ENCODE data around the gene FOXP1.

Gene FOXP1

DNA sequence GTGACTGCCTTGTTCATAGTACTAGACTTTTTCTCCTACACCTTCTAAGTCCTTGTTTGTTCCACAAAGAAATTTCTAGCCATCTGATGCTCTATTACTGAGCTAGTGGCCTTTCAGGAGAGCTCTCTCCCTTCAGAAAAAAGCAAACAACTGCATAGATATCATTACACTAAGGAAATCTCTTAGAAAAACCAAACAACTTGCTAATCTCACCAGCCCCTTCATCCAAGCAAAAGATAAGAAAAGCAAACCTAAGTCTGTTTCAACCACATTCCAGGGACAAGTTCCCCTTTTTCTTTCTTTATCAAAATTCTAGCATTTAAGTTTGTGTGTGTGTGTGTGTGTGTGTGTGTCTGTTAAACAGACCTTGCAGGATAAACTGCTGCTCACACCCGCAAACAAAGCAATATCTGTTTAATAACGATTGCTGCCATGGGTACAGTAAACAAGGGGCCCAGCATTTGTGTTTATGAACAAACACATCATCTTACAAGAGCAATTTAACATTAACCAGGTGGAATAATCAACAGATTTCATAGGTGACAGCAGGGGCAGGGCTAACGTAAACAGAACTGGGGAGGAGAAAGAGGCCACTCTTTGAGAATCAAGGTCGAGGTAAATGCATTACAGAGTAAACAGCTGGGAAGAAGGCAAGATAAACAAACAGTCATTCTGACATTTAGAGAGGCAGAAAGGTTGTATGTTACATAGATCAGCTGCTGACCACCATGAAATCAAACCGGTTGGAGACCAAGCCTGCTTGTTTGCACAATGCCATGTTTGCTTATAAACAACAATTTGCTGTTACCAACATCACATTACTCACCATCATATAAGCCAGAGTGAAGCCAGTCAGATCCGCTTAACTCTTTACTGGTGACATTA lies 375.1 kb downstream of the FOXP1 start:
- H3K36me3 Mint-ChIP-seq, result no peaks in the 10 kb centered on the region
- H3K4me3 Mint-ChIP-seq, result no peak overlapping the region
- DNase-seq (ENCODE audit: low spot score in 2 of 2) (no peak), ATAC-seq (no peak)
- H3K4me1 Mint-ChIP-seq, result peaks cover 12% of the 10 kb centered on the region
- no peaks in the 10 kb centered on the region for H3K9me3 Mint-ChIP-seq
- H3K27ac Mint-ChIP-seq, result no peak overlapping the region

GRCh38 chr3:71207632-71208031 lies 375.9 kb downstream of the FOXP1 start:
- H3K36me3 Mint-ChIP-seq, result no peaks in the 10 kb centered on the region
- DNase-seq (ENCODE audit: low spot score in 2 of 2) (no peak), ATAC-seq (no peak)
- H3K4me3 Mint-ChIP-seq, result no peak overlapping the region
- peaks cover 18% of the 10 kb centered on the region for H3K4me1 Mint-ChIP-seq
- H3K9me3 Mint-ChIP-seq, result no peaks in the 10 kb centered on the region
- no peak overlapping the region for H3K27ac Mint-ChIP-seq

DNA sequence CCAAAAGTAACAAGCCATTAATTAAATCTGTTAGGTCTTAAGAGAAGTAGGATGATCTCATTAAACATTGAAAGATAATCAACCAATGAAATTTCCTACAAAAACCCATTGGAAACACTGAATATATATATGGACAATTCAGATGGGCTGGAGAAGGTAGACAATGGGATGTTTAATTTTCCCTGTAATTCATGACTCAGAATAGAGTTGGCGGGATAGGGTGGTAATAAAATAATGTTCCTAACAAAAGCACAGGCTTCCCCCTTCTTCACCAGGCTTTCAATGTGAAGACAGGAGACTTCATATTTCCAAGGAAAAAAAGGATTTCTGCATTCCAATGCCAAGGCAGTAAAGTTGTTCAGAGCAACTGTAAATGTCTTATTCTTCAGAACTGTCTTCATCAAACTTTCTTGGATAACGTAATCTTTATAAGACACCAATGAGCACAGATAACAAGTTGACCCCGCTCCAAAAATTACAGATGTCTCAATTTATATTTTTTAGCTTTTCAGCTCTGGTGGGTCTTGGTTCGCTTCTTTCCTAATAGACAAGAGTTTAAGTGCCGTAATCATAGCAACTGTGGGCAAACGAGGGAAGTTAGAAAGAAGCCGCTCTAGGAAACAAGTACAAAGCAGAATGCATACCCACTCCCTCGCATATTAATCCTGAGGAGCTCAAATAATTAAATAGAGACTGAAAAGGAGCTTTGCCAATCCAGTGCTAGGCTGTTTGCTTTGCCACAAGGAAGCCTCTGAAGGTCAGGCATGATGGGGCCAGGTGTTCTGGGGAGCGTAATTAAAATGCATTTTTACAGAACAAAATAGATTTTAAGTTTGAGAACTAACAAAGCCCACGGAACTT lies 377.0 kb downstream of the FOXP1 start:
- DNase-seq (ENCODE audit: low spot score in 2 of 2), result no peak
- H3K4me3 Mint-ChIP-seq, result no peak overlapping the region
- ATAC-seq, result no peak
- peaks cover 18% of the 10 kb centered on the region for H3K4me1 Mint-ChIP-seq
- no peak overlapping the region for H3K27ac Mint-ChIP-seq
- no peaks in the 10 kb centered on the region for H3K36me3 Mint-ChIP-seq
- no peaks in the 10 kb centered on the region for H3K9me3 Mint-ChIP-seq

DNA sequence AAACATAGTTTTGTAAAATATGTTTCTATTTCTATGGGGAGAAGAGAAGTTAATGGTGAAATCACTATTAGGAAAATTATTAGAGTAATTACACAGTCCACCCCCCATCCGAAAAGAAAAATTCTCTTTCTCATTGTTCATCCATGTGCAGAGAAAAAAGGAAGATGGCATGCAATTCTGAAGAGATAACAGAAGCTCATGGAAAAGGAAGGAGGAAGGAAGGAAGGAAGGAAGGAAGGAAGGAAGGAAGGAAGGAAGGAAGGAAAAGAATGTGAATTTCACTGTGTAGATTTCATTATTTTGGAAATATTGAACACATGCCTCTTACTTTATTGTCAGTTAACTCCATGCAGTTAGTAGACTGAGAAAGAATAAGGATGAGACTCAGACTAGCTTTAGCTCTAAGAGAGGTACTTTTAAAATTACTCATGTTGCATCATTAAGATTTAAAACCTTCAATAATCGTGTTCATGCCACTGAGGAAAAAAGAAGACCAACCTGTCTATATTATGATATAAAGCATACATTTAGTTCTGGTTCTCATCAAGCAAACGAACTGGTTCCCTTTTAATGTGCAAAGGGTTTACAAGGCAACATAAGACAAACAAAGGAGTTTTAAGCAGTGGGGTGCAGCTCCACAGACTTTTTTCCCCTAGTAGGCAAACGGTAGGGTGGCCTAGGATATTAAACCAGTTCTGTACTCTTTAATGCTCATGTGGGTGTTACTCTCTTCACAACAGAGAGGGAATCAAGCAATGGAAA lies 379.6 kb downstream of the FOXP1 start:
- Mint-ChIP-seq H3K4me1 (peaks cover 13% of the 10 kb centered on the region), H3K9me3 (no peaks in the 10 kb centered on the region), H3K36me3 (no peaks in the 10 kb centered on the region), H3K27ac (no peak overlapping the region), H3K4me3 (no peak overlapping the region)
- DNase-seq (ENCODE audit: low spot score in 2 of 2) (no peak), ATAC-seq (no peak)

DNA sequence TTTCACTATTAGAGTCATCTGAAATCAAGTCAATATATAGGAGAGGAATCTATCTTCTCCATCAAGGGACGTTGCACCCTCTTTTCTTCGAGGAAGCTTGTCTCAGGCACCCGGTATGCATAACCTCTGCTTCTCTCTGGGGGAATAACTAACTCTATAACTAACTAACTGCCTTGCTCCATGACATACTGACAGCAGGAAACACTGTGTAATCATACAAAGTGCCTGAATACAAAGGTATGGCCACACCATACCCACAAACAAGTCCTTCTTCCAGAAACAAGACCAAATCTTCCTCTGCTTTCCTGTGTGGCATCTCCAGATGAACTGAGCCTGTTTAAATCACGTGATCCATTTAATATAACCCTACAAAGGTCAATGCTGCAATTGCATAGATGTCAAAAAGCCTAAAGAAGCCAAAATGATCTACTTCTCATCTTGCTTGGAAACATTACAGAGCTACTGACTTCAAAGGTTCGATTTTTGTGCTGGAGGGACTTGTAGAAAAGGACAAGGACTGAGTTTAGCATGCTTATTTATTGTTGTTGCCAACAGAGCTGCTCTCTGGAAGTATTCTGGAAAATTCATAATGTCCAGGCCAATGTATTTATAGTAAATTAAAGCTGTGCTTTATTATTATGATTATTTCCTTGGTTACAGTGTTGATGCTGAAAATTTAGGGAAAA lies 380.5 kb downstream of the FOXP1 start:
- DNase-seq (ENCODE audit: low spot score in 2 of 2) (no peak), ATAC-seq (no peak)
- H3K27ac Mint-ChIP-seq, result no peak overlapping the region
- H3K4me1 Mint-ChIP-seq, result peaks cover 13% of the 10 kb centered on the region
- no peak overlapping the region for H3K4me3 Mint-ChIP-seq
- no peaks in the 10 kb centered on the region for H3K36me3 Mint-ChIP-seq
- no peaks in the 10 kb centered on the region for H3K9me3 Mint-ChIP-seq

DNA sequence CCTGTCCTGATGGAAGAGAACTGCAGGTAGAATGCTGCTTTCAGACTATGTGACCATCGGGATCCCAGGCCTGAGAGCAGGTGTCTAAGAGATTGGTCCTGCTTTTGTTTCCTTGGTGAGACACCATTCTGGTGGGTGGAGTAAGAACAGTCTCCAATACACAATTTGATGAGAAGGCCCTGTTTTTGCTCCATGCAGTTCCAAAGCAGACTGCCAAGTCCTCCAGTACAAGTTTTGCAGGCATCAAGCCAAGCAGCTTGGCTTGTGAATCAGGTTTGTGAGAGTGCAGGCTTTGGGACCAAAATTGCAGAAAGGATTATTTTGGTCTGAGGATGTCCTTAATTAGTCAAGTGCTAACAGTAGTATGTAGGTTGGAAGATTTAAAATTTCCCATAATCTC lies 381.6 kb downstream of the FOXP1 start:
- DNase-seq (ENCODE audit: low spot score in 2 of 2) (no peak), ATAC-seq (no peak)
- Mint-ChIP-seq H3K4me3 (no peak overlapping the region), H3K9me3 (no peaks in the 10 kb centered on the region), H3K4me1 (peaks cover 13% of the 10 kb centered on the region), H3K27ac (no peak overlapping the region), H3K36me3 (no peaks in the 10 kb centered on the region)

DNA sequence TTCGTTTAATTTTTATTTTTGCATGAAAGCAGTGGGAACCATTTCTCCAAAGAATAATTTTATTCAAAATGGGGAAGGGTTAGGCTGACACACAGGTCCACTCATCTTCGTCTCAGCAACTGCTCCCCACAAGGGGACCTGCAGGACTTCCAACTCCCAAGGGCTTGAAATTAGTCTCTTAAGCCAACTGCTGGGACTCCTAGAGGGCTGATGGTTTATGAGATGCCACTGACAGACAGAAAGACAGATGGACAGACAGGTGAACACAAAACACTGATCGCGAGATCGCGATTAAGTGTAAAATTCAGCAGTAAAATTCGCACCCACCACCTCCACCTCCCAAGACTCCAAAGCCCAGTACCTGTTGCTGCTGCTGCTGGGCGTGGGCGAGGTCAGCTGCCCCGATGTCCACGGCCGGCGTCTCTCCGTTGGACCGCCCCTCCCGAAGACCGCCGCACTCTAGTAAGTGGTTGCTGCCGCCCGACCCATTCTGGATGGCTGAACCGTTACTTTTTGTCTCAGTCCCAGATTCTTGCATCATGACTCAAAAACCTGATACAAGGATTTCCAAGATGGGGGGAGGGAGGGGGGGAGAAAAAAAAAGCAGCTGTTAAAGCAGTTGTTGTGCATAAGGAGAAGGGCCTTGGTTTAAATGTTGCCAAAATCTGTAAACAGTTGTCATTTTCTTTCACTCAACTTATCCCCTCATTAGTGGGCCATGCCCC lies 385.5 kb downstream of the FOXP1 start:
- ATAC-seq (no peak), DNase-seq (ENCODE audit: low spot score in 2 of 2) (no peak)
- Mint-ChIP-seq H3K36me3 (no peaks in the 10 kb centered on the region), H3K4me3 (no peak overlapping the region), H3K27ac (no peak overlapping the region), H3K4me1 (peaks cover 17% of the 10 kb centered on the region), H3K9me3 (no peaks in the 10 kb centered on the region)

DNA sequence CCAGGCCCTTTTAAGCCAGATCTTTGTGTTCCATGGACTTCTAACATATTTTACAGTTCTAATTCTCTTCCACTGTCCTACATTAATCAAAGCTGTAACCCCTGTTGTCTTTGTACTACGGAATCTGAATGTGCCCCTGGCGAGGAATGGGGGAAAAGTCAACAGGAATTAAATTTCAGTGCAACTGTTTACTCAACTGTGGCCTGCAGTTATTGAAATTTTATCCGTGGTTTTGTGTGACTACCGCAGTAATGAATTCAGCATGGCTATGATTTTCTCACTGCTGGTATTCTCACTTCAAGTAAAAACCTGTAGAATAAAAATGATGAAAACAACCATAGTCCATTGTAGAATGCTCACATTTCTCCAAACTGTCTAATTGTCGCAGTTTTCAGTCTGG lies 388.0 kb downstream of the FOXP1 start:
- DNase-seq (ENCODE audit: low spot score in 2 of 2) (no peak), ATAC-seq (no peak)
- no peaks in the 10 kb centered on the region for H3K36me3 Mint-ChIP-seq
- no peaks in the 10 kb centered on the region for H3K9me3 Mint-ChIP-seq
- peaks cover 13% of the 10 kb centered on the region for H3K4me1 Mint-ChIP-seq
- no peak overlapping the region for H3K27ac Mint-ChIP-seq
- H3K4me3 Mint-ChIP-seq, result no peak overlapping the region

DNA sequence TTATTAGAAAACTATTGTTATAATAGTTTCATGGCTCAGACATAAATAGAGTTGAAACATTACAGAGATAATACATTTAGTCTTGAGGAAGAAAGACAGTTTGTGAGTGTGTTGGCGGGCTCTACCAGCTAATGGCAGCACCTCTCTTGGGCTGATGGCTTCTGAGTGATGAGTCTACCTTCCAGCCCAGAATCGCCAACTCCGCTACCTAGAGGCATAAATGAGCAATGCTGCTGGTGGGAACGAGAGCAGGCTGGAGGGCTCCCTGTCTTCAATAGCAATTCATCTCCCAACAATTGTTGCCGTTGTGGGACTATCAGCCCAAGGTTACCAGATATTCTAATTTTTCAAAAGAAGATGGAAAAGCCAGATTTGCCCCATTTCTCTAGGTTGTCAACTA lies 388.7 kb downstream of the FOXP1 start:
- H3K4me1 Mint-ChIP-seq, result peaks cover 18% of the 10 kb centered on the region
- no peaks in the 10 kb centered on the region for H3K36me3 Mint-ChIP-seq

GRCh38 chr3:71191031-71191482 lies 392.5 kb downstream of the FOXP1 start:
- no peaks in the 10 kb centered on the region for H3K9me3 Mint-ChIP-seq
- peaks cover 33% of the 10 kb centered on the region for H3K4me1 Mint-ChIP-seq

More for the DNA sequence above, 388.7 kb downstream of the FOXP1 start:
- ATAC-seq, result no peak
- Mint-ChIP-seq H3K27ac (no peak overlapping the region), H3K4me3 (no peak overlapping the region), H3K9me3 (no peaks in the 10 kb centered on the region)
- DNase-seq (ENCODE audit: low spot score in 2 of 2), result no peak

DNA sequence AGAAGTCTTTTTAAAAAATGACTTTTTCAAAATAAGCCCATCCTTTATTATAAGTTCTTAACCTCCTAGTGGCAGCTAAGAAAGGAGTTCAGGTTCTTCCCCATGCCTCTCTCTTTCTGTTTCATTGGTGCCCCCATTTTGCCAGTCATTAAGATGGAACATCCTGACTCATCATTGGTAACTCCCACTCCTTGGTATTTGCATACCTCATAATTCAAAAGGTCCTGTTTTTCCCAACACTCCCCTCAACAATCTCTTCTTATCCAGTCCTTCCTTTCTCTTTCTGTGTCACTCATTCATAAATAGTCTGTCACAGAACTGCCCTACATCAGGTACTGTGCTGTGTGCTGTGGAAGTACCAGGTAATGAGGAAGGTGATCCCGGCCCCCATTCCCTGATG lies 394.0 kb downstream of the FOXP1 start:
- H3K4me3 Mint-ChIP-seq, result no peak overlapping the region
- peak; percentile 45 for ATAC-seq
- peak overlapping the region; percentile 18 for H3K27ac Mint-ChIP-seq
- H3K9me3 Mint-ChIP-seq, result no peaks in the 10 kb centered on the region
- no peak for DNase-seq (ENCODE audit: low spot score in 2 of 2)
- no peaks in the 10 kb centered on the region for H3K36me3 Mint-ChIP-seq
- peaks cover 45% of the 10 kb centered on the region for H3K4me1 Mint-ChIP-seq

More at GRCh38 chr3:71191031-71191482, 392.5 kb downstream of the FOXP1 start:
- no peak for DNase-seq (ENCODE audit: low spot score in 2 of 2)
- H3K27ac Mint-ChIP-seq, result no peak overlapping the region
- H3K36me3 Mint-ChIP-seq, result no peaks in the 10 kb centered on the region
- H3K4me3 Mint-ChIP-seq, result no peak overlapping the region
- no peak for ATAC-seq

- no peaks in the 10 kb centered on the region for H3K36me3 Mint-ChIP-seq
- DNase-seq (ENCODE audit: low spot score in 2 of 2) (no peak), ATAC-seq (no peak)
- no peaks in the 10 kb centered on the region for H3K9me3 Mint-ChIP-seq
- no peak overlapping the region for H3K27ac Mint-ChIP-seq
- no peak overlapping the region for H3K4me3 Mint-ChIP-seq
- peaks cover 32% of the 10 kb centered on the region for H3K4me1 Mint-ChIP-seq
Observed at GRCh38 chr3:71187715-71188114, 395.8 kb downstream of the FOXP1 start.

DNA sequence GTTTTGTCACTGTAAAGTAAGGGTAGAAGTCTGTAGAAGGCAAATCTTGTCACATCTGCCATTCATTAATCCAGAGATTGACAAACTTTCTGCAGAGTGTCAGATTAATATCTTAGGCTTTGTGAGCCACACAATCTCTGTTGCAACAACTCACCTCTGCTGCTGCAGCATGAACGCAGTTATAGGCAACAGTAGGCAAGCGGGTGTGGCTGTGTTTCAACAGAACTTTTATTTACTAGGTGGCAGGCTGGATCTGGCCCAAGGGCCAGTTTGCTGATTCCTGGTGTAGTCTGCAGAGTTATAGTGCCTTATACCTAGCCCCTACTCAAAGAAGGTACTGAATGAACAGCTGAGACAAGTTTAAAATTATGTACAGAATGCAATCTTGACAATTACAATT lies 396.7 kb downstream of the FOXP1 start:
- Mint-ChIP-seq H3K4me1 (peaks cover 32% of the 10 kb centered on the region), H3K4me3 (no peak overlapping the region), H3K27ac (no peak overlapping the region), H3K36me3 (no peaks in the 10 kb centered on the region), H3K9me3 (no peaks in the 10 kb centered on the region)
- ATAC-seq (no peak), DNase-seq (ENCODE audit: low spot score in 2 of 2) (no peak)

DNA sequence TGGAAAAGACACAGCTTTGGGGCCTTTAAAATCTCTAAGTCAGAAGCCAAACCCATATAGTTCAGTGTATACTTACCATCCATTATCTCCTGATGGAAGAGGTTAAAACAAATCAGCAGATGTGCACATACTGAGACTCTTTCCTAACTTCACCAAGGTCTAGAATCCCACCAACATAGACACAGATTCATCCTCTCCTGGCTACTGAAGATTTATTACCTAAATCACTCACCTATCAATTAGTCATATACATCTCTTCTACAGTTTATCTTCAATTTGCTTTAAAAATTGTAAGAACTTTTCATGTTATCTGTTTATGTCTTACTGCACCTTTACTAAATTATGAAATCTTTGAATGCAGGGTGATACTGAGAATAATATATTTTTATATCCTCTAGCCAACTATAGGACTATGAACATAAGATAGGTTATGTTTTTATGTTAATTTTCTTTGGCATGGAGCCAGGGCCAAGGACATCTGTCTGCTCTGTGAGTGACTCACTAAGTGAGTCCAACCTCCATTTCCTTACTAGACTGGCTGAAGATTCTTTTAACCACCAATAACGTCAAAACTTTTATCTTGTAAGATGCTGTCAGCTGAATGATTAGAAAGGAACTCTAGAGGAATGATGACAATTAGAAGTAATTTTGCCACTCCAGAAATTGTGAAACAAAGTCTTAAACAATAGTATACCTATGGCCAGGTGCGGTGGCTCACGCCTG lies 397.6 kb downstream of the FOXP1 start:
- Mint-ChIP-seq H3K4me3 (no peak overlapping the region), H3K27ac (no peak overlapping the region), H3K4me1 (peaks cover 32% of the 10 kb centered on the region), H3K36me3 (no peaks in the 10 kb centered on the region), H3K9me3 (no peaks in the 10 kb centered on the region)
- ATAC-seq, result peak; percentile 95
- no peak for DNase-seq (ENCODE audit: low spot score in 2 of 2)

Data from stimulated activated effector memory CD8-positive, alpha-beta T cell treated with anti-CD3 and anti-CD28 coated beads, Interleukin-12 subunit alpha, Interleukin-12 subunit beta, amount 100 ng/mL, for 72 hours (primary cell).